Activated CD4-positive, alpha-beta T cell treated with anti-CD3 and anti-CD28 coated beads, Interleukin-2, amount 10 ng/mL, durations not matched to agents 24 days and 14 days (primary cell): ENCODE measurements around the gene KIF5C. TPM values are rescaled to one million over a fixed set of nuclear protein-coding genes. Genes with fewer than 3 reads are reported as not detected.

Source experiments
- DNase-seq: peaks from one replicate; pipeline ENCODE4 v3.0.0; 2022
- H3K27ac Mint-ChIP-seq: one replicate; pipeline ENCODE4 v1.8.0; 2022; ENCODE audit warnings: mild to moderate bottlenecking, mixed read lengths
- H3K27me3 Mint-ChIP-seq: one replicate; pipeline ENCODE4 v1.8.0; 2022; ENCODE audit warnings: mixed read lengths
- H3K36me3 Mint-ChIP-seq: one replicate; pipeline ENCODE4 v1.8.0; 2022; ENCODE audit warnings: low read depth, mild to moderate bottlenecking, mixed read lengths
- H3K4me1 Mint-ChIP-seq: one replicate; pipeline ENCODE4 v1.8.0; 2021; ENCODE audit warnings: mixed read lengths
- H3K4me3 Mint-ChIP-seq: one replicate; pipeline ENCODE4 v1.8.0; 2022; ENCODE audit warnings: mild to moderate bottlenecking, moderate library complexity, mixed read lengths
- H3K9me3 Mint-ChIP-seq: one replicate; pipeline ENCODE4 v1.8.0; 2021; ENCODE audit warnings: mixed read lengths
- intact Hi-C: fragments of 100-400 bp; cut with micrococcal nuclease; formaldehyde crosslinking; loops from one replicate; pipeline ENCODE4 v1.15.1; 2023
- total RNA-seq: library from RNA; stranded (reverse); gene quantifications from 2 replicates; pipeline ENCODE4 v1.2.3, GENCODE V29; 2022

The KIF5C gene
- total RNA-seq, 1 donor from 2014 or later = 20.0 TPM

- no peak for DNase-seq
- no peak overlapping the region for H3K4me3 Mint-ChIP-seq
- intact Hi-C loops = no loop called here
- no peaks in the 10 kb centered on the region for H3K36me3 Mint-ChIP-seq
- no peaks in the 10 kb centered on the region for H3K9me3 Mint-ChIP-seq
- no peak overlapping the region for H3K27ac Mint-ChIP-seq
- peaks cover 26% of the 10 kb centered on the region for H3K27me3 Mint-ChIP-seq
- peaks cover 11% of the 10 kb centered on the region for H3K4me1 Mint-ChIP-seq
These were observed 158.7 kb downstream of the KIF5C start for GRCh38 chr2:149033716-149034115.

- Mint-ChIP-seq H3K27ac (no peak overlapping the region), H3K36me3 (no peaks in the 10 kb centered on the region), H3K4me3 (no peak overlapping the region), H3K27me3 (peaks cover 30% of the 10 kb centered on the region), H3K9me3 (no peaks in the 10 kb centered on the region), H3K4me1 (peaks cover 11% of the 10 kb centered on the region)
- intact Hi-C loops = no loop called here
- no peak for DNase-seq
These were observed 159.4 kb downstream of the KIF5C start for GRCh38 chr2:149034406-149034805.

DNA sequence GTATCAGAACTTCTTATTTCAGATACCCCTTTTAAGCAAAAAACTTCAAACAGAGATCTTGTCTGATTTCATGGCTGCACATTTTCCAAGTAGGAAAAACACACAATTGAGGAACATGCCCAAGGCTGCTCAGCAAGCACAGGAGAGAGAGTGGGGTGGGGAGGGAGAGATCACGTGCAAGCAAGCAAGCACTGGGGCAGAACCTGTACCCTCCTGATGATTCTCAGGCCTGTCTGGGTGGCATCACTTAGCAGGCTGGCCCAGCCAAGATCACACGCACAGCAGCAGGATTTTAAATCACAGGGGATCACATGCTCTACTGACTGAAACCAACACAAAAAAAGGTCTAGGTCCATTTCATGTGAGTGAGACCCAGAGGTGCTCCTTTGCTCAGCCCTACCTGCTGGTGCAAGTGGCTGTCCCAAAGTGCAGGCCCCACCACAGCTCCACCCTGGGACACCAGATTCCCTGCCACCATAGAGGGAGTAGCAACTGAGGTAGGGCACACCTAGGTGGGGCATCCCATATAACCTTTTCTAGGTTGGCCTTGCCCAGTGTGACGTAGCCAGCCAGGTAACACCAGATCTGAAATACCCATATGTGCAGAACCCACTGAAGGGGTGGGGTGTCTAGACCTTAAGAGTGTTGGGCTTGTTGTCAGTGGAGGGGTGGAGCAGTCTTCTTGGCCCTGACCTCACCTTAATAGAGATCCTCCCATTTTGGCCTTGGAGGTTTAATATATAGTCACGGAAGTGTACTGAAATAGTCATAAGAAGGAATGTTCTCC is 161.7 kb downstream of the KIF5C start:
- Mint-ChIP-seq H3K4me3 (peak overlapping the region; percentile 18), H3K4me1 (peaks cover 6% of the 10 kb centered on the region), H3K27ac (no peak overlapping the region), H3K9me3 (no peaks in the 10 kb centered on the region), H3K27me3 (peaks cover 48% of the 10 kb centered on the region), H3K36me3 (no peaks in the 10 kb centered on the region)
- DNase-seq = no peak
- intact Hi-C loops = no loop called here

DNA sequence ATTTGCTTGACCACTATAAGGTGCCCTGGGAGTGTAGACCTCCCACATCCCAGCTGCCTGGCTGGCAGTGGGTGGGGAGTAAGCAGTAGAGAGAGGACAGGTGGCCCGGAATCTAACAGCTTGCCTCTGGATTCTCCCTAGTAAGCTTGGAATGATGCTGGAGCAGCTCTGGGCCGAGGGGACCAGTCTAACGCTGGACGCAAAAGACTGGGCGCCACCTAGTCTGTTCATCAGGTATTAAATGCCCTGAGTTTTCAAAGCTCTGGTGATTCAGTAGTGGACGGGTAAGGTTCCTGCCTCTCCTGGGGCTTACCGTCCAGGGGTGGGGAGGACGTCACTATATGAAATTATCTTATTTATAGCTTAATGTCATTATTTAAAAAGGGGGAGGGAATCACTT is 162.8 kb downstream of the KIF5C start:
- intact Hi-C loops = no loop called here
- Mint-ChIP-seq H3K27me3 (peaks cover 58% of the 10 kb centered on the region), H3K9me3 (no peaks in the 10 kb centered on the region), H3K27ac (no peak overlapping the region), H3K36me3 (no peaks in the 10 kb centered on the region), H3K4me3 (peak overlapping the region; percentile 26), H3K4me1 (no peaks in the 10 kb centered on the region)
- DNase-seq = no peak

DNA sequence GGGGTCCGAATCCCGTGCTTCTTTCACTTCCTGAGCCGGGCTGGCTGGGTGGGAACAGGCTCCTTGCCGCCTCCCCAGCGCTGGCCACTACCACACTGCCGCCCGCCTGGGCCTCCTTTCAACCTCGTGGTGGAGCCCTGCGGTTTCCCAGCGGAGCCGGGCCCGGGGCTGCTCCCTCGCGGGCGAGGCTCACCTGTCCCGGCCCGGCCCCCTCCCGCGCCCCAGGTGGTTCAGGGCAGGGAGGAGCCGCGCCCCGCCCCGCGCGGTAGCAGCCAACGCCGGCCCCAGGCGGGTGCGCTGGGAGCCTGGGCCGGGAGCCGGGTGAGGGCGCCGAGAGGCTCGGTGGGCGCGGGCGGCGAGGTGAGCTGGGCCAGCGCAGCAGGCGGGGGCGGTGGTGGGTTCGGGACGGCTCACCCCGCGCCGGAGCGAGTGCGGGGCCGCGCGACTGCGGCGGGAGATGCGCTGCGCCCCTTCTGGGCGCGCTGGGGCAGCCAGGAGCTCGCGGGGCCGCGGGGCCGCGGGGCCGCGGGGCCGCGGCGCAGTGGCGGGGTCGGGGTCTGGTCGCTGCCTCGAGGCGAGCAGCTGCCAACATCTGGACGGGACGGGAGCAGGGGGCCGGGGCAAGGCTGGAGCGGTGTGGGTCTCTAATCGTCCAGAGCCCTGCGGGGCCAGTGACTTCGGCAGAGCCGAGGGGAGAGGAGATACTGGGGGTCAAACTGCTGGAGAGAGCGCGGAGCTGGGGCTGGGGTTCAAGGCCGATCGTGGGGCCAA is 163.6 kb downstream of the KIF5C start, which contains the start of gene LYPD6B:
Gene LYPD6B (plus strand): TSS at position 258 of the 771 bp plus-strand sequence. CDS start 92,250 bp downstream, outside the sequence.
- H3K4me1 Mint-ChIP-seq = no peaks in the 10 kb centered on the region
- peak within 1 kb of the TSS; percentile 45 for H3K4me3 Mint-ChIP-seq
- H3K36me3 Mint-ChIP-seq = no peaks in the 10 kb centered on the region
- intact Hi-C loops = no loop called here
- no peaks in the 10 kb centered on the region for H3K9me3 Mint-ChIP-seq
- H3K27me3 Mint-ChIP-seq = peaks cover 58% of the 10 kb centered on the region
- H3K27ac Mint-ChIP-seq = no peak within 1 kb of the TSS
- no peak for DNase-seq

DNA sequence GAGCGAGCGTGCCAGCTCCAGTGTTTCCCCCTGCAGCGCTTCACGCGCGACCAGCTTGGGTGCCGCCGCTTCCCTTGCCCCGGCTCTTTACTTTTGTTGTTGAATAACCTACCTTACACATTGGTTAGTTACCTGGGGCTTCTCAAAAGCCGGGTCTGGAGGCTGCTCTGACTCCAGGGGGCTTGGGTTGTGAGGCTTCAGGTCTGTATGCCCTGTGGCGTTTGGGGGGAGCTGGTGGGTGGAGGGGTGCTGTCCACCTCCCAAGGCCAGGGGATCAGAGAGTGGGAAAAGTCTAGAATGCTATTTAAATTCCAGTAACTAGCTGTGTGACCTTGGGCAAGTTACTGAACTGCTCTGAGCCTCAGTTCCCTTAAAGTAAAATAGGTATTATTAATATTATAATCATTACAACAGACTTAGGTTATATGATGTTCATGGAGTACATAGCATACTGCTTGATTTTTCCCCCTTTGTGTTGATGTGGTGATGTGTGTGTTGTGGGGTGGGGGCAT is 164.2 kb downstream of the KIF5C start:
- Mint-ChIP-seq H3K27ac (no peak overlapping the region), H3K27me3 (peaks cover 63% of the 10 kb centered on the region), H3K4me3 (no peak overlapping the region), H3K9me3 (no peaks in the 10 kb centered on the region), H3K4me1 (no peaks in the 10 kb centered on the region), H3K36me3 (no peaks in the 10 kb centered on the region)
- intact Hi-C loops = no loop called here
- DNase-seq = no peak

DNA sequence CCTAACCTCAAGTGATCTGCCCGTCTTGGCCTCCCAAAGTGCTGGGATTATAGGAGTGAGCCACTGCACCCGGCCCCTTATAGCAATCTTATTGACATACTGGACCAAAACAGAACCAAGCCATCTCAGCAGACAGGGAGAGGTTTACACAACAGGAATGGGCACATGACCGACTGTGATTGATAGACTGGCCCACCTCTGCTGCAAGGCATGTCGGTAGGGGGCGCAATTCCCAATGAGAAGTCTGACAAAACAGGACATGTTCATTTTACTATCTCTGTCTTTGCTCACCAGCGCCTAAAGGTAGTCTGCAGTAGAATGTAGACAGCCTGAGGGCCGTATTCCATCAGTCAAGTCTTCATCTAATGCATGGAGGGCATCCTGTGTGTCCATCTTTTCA is 165.4 kb downstream of the KIF5C start:
- Mint-ChIP-seq H3K27ac (no peak overlapping the region), H3K36me3 (no peaks in the 10 kb centered on the region), H3K27me3 (peaks cover 70% of the 10 kb centered on the region), H3K4me1 (no peaks in the 10 kb centered on the region), H3K4me3 (no peak overlapping the region), H3K9me3 (no peaks in the 10 kb centered on the region)
- DNase-seq = peak; percentile 79
- intact Hi-C loops = loop anchor here (5.0 kb wide), 1 partner anchor 522 kb away; no protein-coding TSS in a partner anchor

DNA sequence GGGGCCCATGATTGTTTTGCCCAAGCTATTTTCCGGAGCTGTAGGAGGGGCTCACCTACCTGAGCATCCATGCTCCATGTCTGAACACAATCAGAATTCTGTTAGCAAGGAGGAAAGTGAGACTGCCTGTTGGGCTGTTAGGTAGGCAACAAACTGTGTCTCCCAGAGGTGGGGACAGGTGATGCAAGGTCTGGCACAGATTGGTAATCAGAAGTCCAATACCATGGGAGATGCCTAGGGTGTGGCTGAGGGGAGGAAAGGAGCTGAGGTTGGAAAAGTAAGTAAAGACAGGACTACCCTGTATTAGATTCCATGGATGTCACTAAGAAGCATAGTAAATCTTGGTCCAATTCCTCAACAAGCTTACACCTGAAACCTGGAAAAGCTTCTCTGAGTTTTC is 166.5 kb downstream of the KIF5C start:
- H3K27me3 Mint-ChIP-seq = peaks cover 72% of the 10 kb centered on the region

DNA sequence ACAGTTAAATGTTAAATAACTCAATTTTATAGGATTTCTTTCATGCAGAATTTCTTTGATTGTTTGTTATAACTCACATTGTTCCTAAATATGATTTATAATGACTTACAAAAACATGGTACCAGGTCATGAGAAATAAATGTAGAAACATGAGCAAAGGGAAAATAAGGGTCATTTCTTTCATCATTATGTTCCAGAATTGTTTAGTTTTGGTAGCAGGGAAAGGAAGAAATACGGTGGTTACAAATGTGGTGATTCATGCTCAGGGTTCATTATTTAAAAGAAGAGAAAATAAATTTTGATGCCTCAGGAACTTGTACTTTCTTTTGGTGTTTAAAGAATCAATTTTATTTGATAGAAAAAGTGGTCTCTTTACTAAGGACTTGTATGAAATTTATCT is 167.9 kb downstream of the KIF5C start:
- no peak overlapping the region for H3K4me3 Mint-ChIP-seq
- H3K4me1 Mint-ChIP-seq = no peaks in the 10 kb centered on the region
- H3K36me3 Mint-ChIP-seq = no peaks in the 10 kb centered on the region
- peaks cover 66% of the 10 kb centered on the region for H3K27me3 Mint-ChIP-seq
- no peak for DNase-seq
- H3K9me3 Mint-ChIP-seq = peaks cover 13% of the 10 kb centered on the region
- intact Hi-C loops = loop anchor here (5.0 kb wide), 1 partner anchor 519 kb away; no protein-coding TSS in a partner anchor
- no peak overlapping the region for H3K27ac Mint-ChIP-seq

More for the DNA sequence above, 166.5 kb downstream of the KIF5C start:
- intact Hi-C loops = loop anchor here (5.0 kb wide), 1 partner anchor 521 kb away; no protein-coding TSS in a partner anchor
- Mint-ChIP-seq H3K4me3 (no peak overlapping the region), H3K9me3 (peaks cover 5% of the 10 kb centered on the region), H3K27ac (no peak overlapping the region), H3K4me1 (no peaks in the 10 kb centered on the region), H3K36me3 (no peaks in the 10 kb centered on the region)
- no peak for DNase-seq

DNA sequence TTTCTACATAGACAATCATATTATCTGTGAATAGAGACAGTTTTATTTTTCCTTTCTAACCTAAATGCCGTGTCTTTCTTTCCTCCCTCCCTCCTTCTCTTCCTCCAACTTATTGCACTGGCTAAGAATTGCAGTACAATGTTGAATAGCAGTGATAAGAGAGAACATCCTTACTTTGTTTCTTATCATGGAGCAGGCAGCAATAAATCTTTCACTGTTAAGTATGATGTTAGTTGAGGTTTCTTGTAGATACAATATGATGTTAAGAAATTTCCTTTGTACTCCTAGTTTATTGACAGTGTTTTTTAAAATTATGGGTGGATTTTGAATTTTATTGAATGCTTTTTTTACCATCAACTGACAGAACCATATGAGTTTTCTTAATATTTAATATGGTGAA is 169.5 kb downstream of the KIF5C start:
- peaks cover 16% of the 10 kb centered on the region for H3K9me3 Mint-ChIP-seq
- intact Hi-C loops = loop anchor here (5.0 kb wide), 1 partner anchor 518 kb away; no protein-coding TSS in a partner anchor
- H3K36me3 Mint-ChIP-seq = no peaks in the 10 kb centered on the region
- H3K27ac Mint-ChIP-seq = no peak overlapping the region
- no peaks in the 10 kb centered on the region for H3K4me1 Mint-ChIP-seq
- H3K4me3 Mint-ChIP-seq = no peak overlapping the region
- no peak for DNase-seq
- peaks cover 59% of the 10 kb centered on the region for H3K27me3 Mint-ChIP-seq

DNA sequence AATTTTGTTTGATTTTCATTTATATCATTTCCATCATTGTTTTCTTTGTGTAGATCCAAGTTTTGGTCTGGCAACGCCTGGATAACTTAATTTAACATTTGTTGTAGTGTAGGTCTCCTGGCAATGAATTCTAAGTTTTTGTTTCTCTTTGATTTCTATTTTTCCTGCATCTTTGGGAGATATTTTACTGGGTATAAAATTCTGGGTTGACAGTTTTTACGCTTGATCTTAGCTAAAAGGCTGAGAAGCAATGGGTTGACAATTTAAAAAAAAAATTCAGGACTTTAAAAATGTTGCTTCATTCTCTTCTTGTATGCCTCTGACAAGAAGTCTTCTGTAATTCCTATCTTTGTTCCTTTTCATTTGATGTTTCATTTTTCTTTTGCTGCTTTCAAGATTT is 172.1 kb downstream of the KIF5C start:
- H3K27me3 Mint-ChIP-seq = peaks cover 37% of the 10 kb centered on the region
- H3K4me3 Mint-ChIP-seq = no peak overlapping the region
- intact Hi-C loops = no loop called here
- DNase-seq = no peak
- no peaks in the 10 kb centered on the region for H3K36me3 Mint-ChIP-seq
- H3K4me1 Mint-ChIP-seq = no peaks in the 10 kb centered on the region
- H3K27ac Mint-ChIP-seq = no peak overlapping the region
- peaks cover 16% of the 10 kb centered on the region for H3K9me3 Mint-ChIP-seq

DNA sequence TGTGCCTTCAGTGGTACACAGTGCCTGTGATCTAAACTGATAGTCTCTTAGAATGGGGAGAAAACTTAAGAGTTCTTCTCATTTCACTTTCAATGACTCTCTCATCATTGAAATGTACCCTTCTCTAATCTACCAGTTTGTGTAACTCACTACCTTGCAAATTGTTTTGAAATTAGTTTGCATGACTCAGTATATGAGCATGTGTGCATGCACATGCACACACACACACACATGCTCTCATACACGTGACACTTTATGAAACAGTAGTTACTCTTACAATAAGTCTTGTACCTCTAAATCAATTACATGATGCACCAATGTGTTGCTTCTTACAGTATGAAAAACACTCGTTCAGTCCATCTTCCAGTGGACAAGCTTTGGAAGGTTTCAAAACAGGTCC is 174.1 kb downstream of the KIF5C start:
- intact Hi-C loops = no loop called here
- H3K4me1 Mint-ChIP-seq = no peaks in the 10 kb centered on the region
- H3K27me3 Mint-ChIP-seq = peaks cover 26% of the 10 kb centered on the region
- DNase-seq = no peak
- peaks cover 16% of the 10 kb centered on the region for H3K9me3 Mint-ChIP-seq
- H3K27ac Mint-ChIP-seq = no peak overlapping the region
- no peaks in the 10 kb centered on the region for H3K36me3 Mint-ChIP-seq
- H3K4me3 Mint-ChIP-seq = no peak overlapping the region

DNA sequence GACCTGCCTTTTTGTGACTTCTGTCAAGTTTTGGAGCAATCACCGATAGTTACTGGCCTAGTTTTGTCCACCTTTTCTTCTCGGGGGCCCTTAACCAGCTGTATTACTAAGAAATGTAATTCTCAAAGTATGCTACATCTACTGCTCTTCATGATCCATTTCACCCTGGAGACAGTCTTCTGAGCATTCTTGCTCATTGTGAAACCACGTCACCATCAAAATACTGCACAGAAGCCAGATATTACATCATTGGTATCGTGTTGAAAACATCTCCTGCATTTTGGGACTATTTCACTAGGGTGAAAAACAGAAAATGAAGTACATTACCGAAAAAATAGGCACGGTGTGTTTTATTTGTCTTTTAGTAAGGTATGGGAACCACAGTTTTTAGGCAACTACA is 175.2 kb downstream of the KIF5C start:
- Mint-ChIP-seq H3K4me3 (no peak overlapping the region), H3K9me3 (peaks cover 16% of the 10 kb centered on the region), H3K36me3 (no peaks in the 10 kb centered on the region), H3K27ac (no peak overlapping the region), H3K27me3 (peaks cover 20% of the 10 kb centered on the region), H3K4me1 (no peaks in the 10 kb centered on the region)
- intact Hi-C loops = no loop called here
- peak; percentile 53 for DNase-seq

DNA sequence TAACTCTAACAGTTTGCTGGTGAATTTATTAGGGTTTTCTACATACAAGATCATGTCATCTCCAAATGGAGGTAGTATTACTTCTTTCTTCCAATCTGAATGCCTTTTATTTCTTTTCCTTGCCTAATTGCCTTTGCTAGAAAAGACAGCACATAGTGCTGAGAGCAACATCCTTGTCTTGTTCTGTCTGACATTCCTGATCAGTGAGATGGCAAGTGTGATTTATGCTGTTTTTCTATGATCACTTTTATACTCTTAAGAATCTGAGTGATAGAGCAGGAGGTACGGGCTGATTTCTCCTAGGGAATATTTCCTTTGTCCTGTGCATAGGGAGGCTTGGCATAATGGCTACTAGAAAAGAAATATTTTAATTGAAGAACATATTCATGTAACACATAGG is 180.7 kb downstream of the KIF5C start:
- no peaks in the 10 kb centered on the region for H3K4me1 Mint-ChIP-seq
- H3K27ac Mint-ChIP-seq = no peak overlapping the region
- no peaks in the 10 kb centered on the region for H3K9me3 Mint-ChIP-seq
- DNase-seq = no peak
- H3K4me3 Mint-ChIP-seq = no peak overlapping the region
- H3K36me3 Mint-ChIP-seq = no peaks in the 10 kb centered on the region
- H3K27me3 Mint-ChIP-seq = peaks cover 16% of the 10 kb centered on the region
- intact Hi-C loops = no loop called here
